K562 (cell line): ENCODE measurements around the gene DDX41. TPM values are rescaled to one million over a fixed set of nuclear protein-coding genes. Genes with fewer than 3 reads are reported as not detected.

ENCODE experiments used
- ATAC-seq: fragments of 200-7000 bp; cut with Tn5 transposase; 3 replicates; pipeline ENCODE4 v1.9.1; 2020; ENCODE audit warnings: moderate library complexity
- BruUV-seq: library from RNA; stranded (reverse); fragments of 400-500 nt; replicated peaks from 2 replicates; lab custom pipeline; 2021; lab: Mats Ljungman, UMichigan
- CTCF ChIA-PET: fragments of 300-600 bp; formaldehyde crosslinking; extraction: SDS; loops from one replicate; lab custom pipeline; 2021; ENCODE audit warnings: low intra/inter-chr PET ratio; lab: Yijun Ruan, JAX
- POLR2A ChIA-PET: fragments of 300-600, 350-650 bp; sonication (Branson Sonifier 250); formaldehyde crosslinking; extraction: SDS; loops from one replicate; lab custom pipeline; 2021; ENCODE audit warnings: antibody characterized with exemption, inconsistent platforms; lab: Yijun Ruan, JAX
- DNase-seq, 4 experiments: peaks; one replicate each; pipeline versions ENCODE4 v3.0.0 to v3.0.0-alpha.2; 2011 to 2018; ENCODE audit warnings: low spot score in 3 of 4, mixed read lengths in 3 of 4; ENCODE audit errors: extremely low read depth in 1 of 4
- FAIRE-seq: peaks from 2 replicates; lab custom pipeline; 2011; peaks lifted over from hg19 to GRCh38; lab: Jason Lieb, UNC
- H2AFZ ChIP-seq: 2 replicates; pipeline ENCODE4 v1.6.0; 2011; ENCODE audit warnings: low read depth, low read length, control low read depth, inconsistent platforms
- H3K27ac ChIP-seq: fragments of 200-600 bp; 3 replicates; pipeline ENCODE4 v1.8.0; 2011; ENCODE audit warnings: low read depth, mild to moderate bottlenecking, control low read depth, inconsistent platforms, low read length, moderate library complexity, mixed read lengths; ENCODE audit errors: extremely low read depth
- H3K27me3 ChIP-seq, 2 experiments: fragments of 300-600 bp in 1 of 2; 2 replicates in 1 of 2; 3 replicates in 1 of 2; pipeline versions ENCODE4 v1.6.0 to v1.8.0; 2011; ENCODE audit warnings: inconsistent platforms in 2 of 2, low read length in 2 of 2, mild to moderate bottlenecking in 1 of 2, mixed read lengths in 1 of 2, moderate library complexity in 1 of 2; ENCODE audit not compliant: control insufficient read depth in 2 of 2, insufficient read depth in 2 of 2
- H3K36me3 ChIP-seq: fragments of 300-600 bp; 3 replicates; pipeline ENCODE4 v1.8.0; 2011; ENCODE audit warnings: mild to moderate bottlenecking, low read length, inconsistent platforms; ENCODE audit not compliant: control insufficient read depth, insufficient read depth
- H3K4me1 ChIP-seq, 2 experiments: fragments of 200-600 bp in 1 of 2; replicated peaks in 1 of 2; 2 replicates in 1 of 2; 3 replicates in 1 of 2; pipeline versions ENCODE4 v1.5.1 to v1.8.0; 2011; ENCODE audit warnings: inconsistent platforms in 2 of 2, low read length in 2 of 2, mild to moderate bottlenecking in 1 of 2, mixed read lengths in 1 of 2, moderate library complexity in 1 of 2; ENCODE audit not compliant: control insufficient read depth in 2 of 2, insufficient read depth in 2 of 2
- H3K4me2 ChIP-seq: 2 replicates; pipeline ENCODE4 v1.6.1; 2011; ENCODE audit warnings: low read length, control low read depth, inconsistent platforms, mixed read lengths; ENCODE audit not compliant: insufficient read depth
- H3K4me3 ChIP-seq: fragments of 200-600 bp; sonication (generic), shearing (Covaris generic); 2 replicates; pipeline ENCODE4 v1.5.1; 2016; ENCODE audit warnings: control low read depth, inconsistent platforms
- H3K79me2 ChIP-seq: fragments of 200-600 bp; 3 replicates; pipeline ENCODE4 v1.8.0; 2011; ENCODE audit warnings: low read length, inconsistent platforms; ENCODE audit not compliant: control insufficient read depth, insufficient read depth
- H3K9ac ChIP-seq, 2 experiments: 2 replicates each; pipeline versions ENCODE4 v1.6.0 to v1.6.1; 2011; ENCODE audit warnings: low read depth in 2 of 2, low read length in 2 of 2, control low read depth in 1 of 2, inconsistent platforms in 1 of 2, mild to moderate bottlenecking in 1 of 2, mixed read lengths in 1 of 2; ENCODE audit not compliant: insufficient read depth in 1 of 2
- H3K9me1 ChIP-seq: one replicate; pipeline ENCODE4 v1.6.0; 2011; ENCODE audit warnings: inconsistent platforms, mild to moderate bottlenecking, low read length, moderate library complexity; ENCODE audit not compliant: control insufficient read depth, insufficient read depth
- H3K9me3 ChIP-seq: replicated peaks from 2 replicates; pipeline ENCODE4 v1.5.1; 2011; ENCODE audit warnings: low read depth, low read length, inconsistent platforms; ENCODE audit not compliant: control insufficient read depth, insufficient read depth
- H4K20me1 ChIP-seq: replicated peaks from 2 replicates; pipeline ENCODE4 v1.6.1; 2011; ENCODE audit warnings: low read length, inconsistent platforms, mixed read lengths; ENCODE audit not compliant: control insufficient read depth, insufficient read depth
- ARID1B ChIP-seq: fragments of 450-650 bp; IDR thresholded peaks from 2 replicates; pipeline ENCODE4 v1.6.1; 2016; ENCODE audit warnings: antibody characterized with exemption, mild to moderate bottlenecking, inconsistent platforms
- ATF7 ChIP-seq: fragments of 450-650 bp; IDR thresholded peaks from 2 replicates; pipeline ENCODE4 v1.7.1; 2014; ENCODE audit warnings: mild to moderate bottlenecking, moderate library complexity
- BACH1 ChIP-seq: fragments of 200-800 bp; sonication (Bioruptor generic); IDR thresholded peaks from 2 replicates; pipeline ENCODE4 v1.6.1; 2016; ENCODE audit warnings: missing genetic modification characterization, missing compliant biosample characterization
- ELF4 ChIP-seq: fragments of 450-650 bp; formaldehyde crosslinking; IDR thresholded peaks from 2 replicates; pipeline ENCODE4 v1.4.0; 2022; ENCODE audit warnings: missing genetic modification characterization
- FOXJ3 ChIP-seq: sonication (generic); formaldehyde crosslinking; IDR thresholded peaks from 2 replicates; pipeline ENCODE4 v1.4.0; 2020; ENCODE audit warnings: mild to moderate bottlenecking, missing genetic modification reagents
- KDM2B ChIP-seq: fragments of 250-450 bp; sonication (Bioruptor Pico); IDR thresholded peaks from 2 replicates; pipeline ENCODE4 v1.8.0; 2021; ENCODE audit warnings: mild to moderate bottlenecking, moderate library complexity
- MXI1 ChIP-seq: IDR thresholded peaks from 2 replicates; pipeline ENCODE4 v1.6.1; 2011; ENCODE audit warnings: low read depth, mild to moderate bottlenecking, improper control_type of control experiment, low read length
- NFIC ChIP-seq: fragments of 450-650 bp; IDR thresholded peaks from 2 replicates; pipeline ENCODE4 v1.6.1; 2017; ENCODE audit warnings: mild to moderate bottlenecking, inconsistent platforms
- PBX2 ChIP-seq, 2 experiments: IDR thresholded peaks in 1 of 2; conservative IDR thresholded peaks in 1 of 2; 2 replicates each; pipeline ENCODE4 v1.6.1; 2016; ENCODE audit warnings: low read depth in 2 of 2, mild to moderate bottlenecking in 1 of 2, missing compliant biosample characterization in 1 of 2, missing genetic modification characterization in 1 of 2, moderate library complexity in 1 of 2
- PRPF4 ChIP-seq: fragments of 200-400 bp; formaldehyde crosslinking; IDR thresholded peaks from one replicate; pipeline ENCODE4 v1.6.1; 2017; ENCODE audit warnings: low read length, low read depth, mild to moderate bottlenecking; ENCODE audit not compliant: insufficient read depth, poor library complexity, severe bottlenecking
- ZBTB26 ChIP-seq: fragments of 450-650 bp; formaldehyde crosslinking; IDR thresholded peaks from 2 replicates; pipeline ENCODE4 v1.4.0; 2022; ENCODE audit warnings: missing genetic modification characterization
- ZNF175 ChIP-seq: fragments of 200-800 bp; sonication (Bioruptor generic); IDR thresholded peaks from 2 replicates; pipeline ENCODE4 v1.6.1; 2016; ENCODE audit warnings: low read depth, mild to moderate bottlenecking, missing genetic modification characterization, missing compliant biosample characterization
- ZNF740 ChIP-seq, 3 experiments: fragments of 200-800 bp in 1 of 3; sonication (Bioruptor generic) in 1 of 3; sonication (generic) in 1 of 3; formaldehyde crosslinking in 1 of 3; IDR thresholded peaks; 2 replicates each; pipeline versions ENCODE4 v1.6.1 to v1.8.0; 2016 to 2022; ENCODE audit warnings: mild to moderate bottlenecking in 2 of 3, missing compliant biosample characterization in 2 of 3, missing genetic modification characterization in 2 of 3, missing genetic modification reagents in 1 of 3
- WGBS: fragments of 100-300 bp; shearing (Covaris generic); methylation state at CpG from one replicate; pipeline ENCODE4 v1.1.6; 2016; ENCODE audit warnings: low coverage, mixed read lengths; ENCODE audit not compliant: insufficient coverage; ENCODE audit errors: missing lambda C conversion rate; 5-methylcytosine and 5-hydroxymethylcytosine counted together
- in situ Hi-C: fragments of 300-500 bp; cut with MboI; formaldehyde crosslinking; loops from 4 replicates; pipeline ENCODE4 v1.15.0; 2018; ENCODE audit warnings: inconsistent platforms, mixed read lengths
- intact Hi-C: fragments of 100-400 bp; cut with micrococcal nuclease; formaldehyde crosslinking; loops from 2 replicates; pipeline ENCODE4 v1.14.2; 2022
- polyA plus RNA-seq, 8 experiments: library from polyadenylated mRNA; depleted of rRNA in 4 of 8; stranded (reverse) in 5 of 8; unstranded in 3 of 8; fragments of >200 nt; fragmentation: Nextera tagmentation in 2 of 8; fragmentation: Illumina TruSeq in 1 of 8; extraction: Ambion mirVana in 2 of 8; extraction: Trizol in 1 of 8; gene quantifications; 2 replicates each; pipeline versions ENCODE4 v1.2.1 to v1.2.3, GENCODE V29; 2011 to 2014; ENCODE audit warnings: inconsistent platforms in 1 of 8, missing spikeins in 1 of 8
- total RNA-seq, 7 experiments: library from RNA; depleted of rRNA in 6 of 7; stranded (reverse); fragments of >200 nt in 6 of 7; fragmentation: Illumina TruSeq in 2 of 7; extraction: Trizol in 2 of 7; gene quantifications; 2 replicates each; pipeline versions ENCODE4 v1.2.1 to v1.2.3, GENCODE V29; 2011 to 2021; ENCODE audit warnings: low replicate concordance in 1 of 7

DDX41 gene
- total and polyA plus RNA-seq, 9 of the 15 experiments (the other 6 are each of a cell fraction or from before 2014, with no cell fraction given) = 38.2 to 284 (median 116) TPM

- no peak overlapping the region for H3K4me3 ChIP-seq
- no peaks in the 10 kb centered on the region for H3K79me2 ChIP-seq
- peak; percentile 31 for ATAC-seq
- peak; percentile 23 for FAIRE-seq
- no TSS peak for BruUV-seq
- in situ Hi-C loops (no loop called here), intact Hi-C loops (no loop called here)
- H3K9me1 ChIP-seq = no peaks in the 10 kb centered on the region
- no peak overlapping the region for H2AFZ ChIP-seq
- DNase-seq = no peak
- H3K27ac ChIP-seq = peak overlapping the region; percentile 62; the same call in 2 of the 3 replicates
- H4K20me1 ChIP-seq = no peaks in the 10 kb centered on the region
- no peaks in the 10 kb centered on the region for H3K27me3 ChIP-seq
- H3K36me3 ChIP-seq = peaks cover 19% of the 10 kb centered on the region; the same call in 2 of the 3 replicates
- H3K9me3 ChIP-seq = no peaks in the 10 kb centered on the region
- WGBS = 48% methylated on average over 17 of the region's 18 CpGs
- no peak overlapping the region for H3K4me2 ChIP-seq
- POLR2A ChIA-PET = interaction anchor here (0.6 to 5.4 kb wide), 12 partner anchors 8 to 405 kb away, joined by 3 to 30 read pairs (median 4); partner anchors contain the start of gene DDX41
- peaks cover 33 to 46% of the 10 kb centered on the region in 2 experiments for H3K4me1 ChIP-seq
- peak overlapping the region in 1 of 2 experiments; percentile 78; a peak in 2 of 4 replicates for H3K9ac ChIP-seq
- CTCF ChIA-PET = no interaction called here
- peak; percentile 59 for TF ChIP-seq NFIC
- no peak for TF ChIP-seq FOXJ3 (CRISPR knock-in tag)
- TF ChIP-seq PRPF4 = no peak
- peak; percentile 95 for TF ChIP-seq ZBTB26 (CRISPR knock-in tag)
- TF ChIP-seq KDM2B (CRISPR knock-in tag) = no peak
- TF ChIP-seq ZNF175 (CRISPR knock-in tag) = peak; percentile 71; the same call in 1 of the 2 replicates
- no peak; the same call in 1 of the 2 replicates for TF ChIP-seq ZNF740 (CRISPR knock-in tag; IDR thresholded peaks at IDR 0.05)
- TF ChIP-seq ZNF740 (tag; IDR thresholded peaks at IDR 0.05) = 0 out of 4 replicates have a peak, but pooled peaks of 1 of the 2 experiments have one; percentile 22
- TF ChIP-seq BACH1 (tag) = peak; percentile 70
- TF ChIP-seq ELF4 (CRISPR knock-in tag) = peak; percentile 91
- TF ChIP-seq ATF7 = peak; percentile 66; the same call in 1 of the 2 replicates
- peak; percentile 48; the same call in 1 of the 2 replicates for TF ChIP-seq ARID1B
- TF ChIP-seq MXI1 = no peak
- no peak for TF ChIP-seq PBX2 (CRISPR knock-in tag; IDR thresholded peaks at IDR 0.05; ENCODE audit: low read depth)
- peak; percentile 48; the same call in 1 of the 2 replicates for TF ChIP-seq PBX2 (tag; conservative IDR thresholded peaks at IDR 0.05; ENCODE audit: low read depth)
Observed at GRCh38 chr5:177478711-177479646, 37.8 kb downstream of the DDX41 start.
